Smooth muscle cell (in vitro differentiated cells): Measurements from ENCODE around the gene PABPN1L. TPM values are rescaled to one million over a fixed set of nuclear protein-coding genes. Genes with fewer than 3 reads are reported as not detected.

Source experiments
- DNase-seq: peaks from one replicate; lab custom pipeline; 2025; ENCODE audit not compliant: unreplicated experiment; lab: John Stamatoyannopoulos, UW
- H2AFZ ChIP-seq: fragments of 200-600 bp; sonication (generic); 2 replicates; pipeline ENCODE4 v1.6.0; 2016; ENCODE audit warnings: antibody characterized with exemption, low read depth, mild to moderate bottlenecking
- H3F3A ChIP-seq: fragments of 200-600 bp; sonication (generic); 2 replicates; pipeline ENCODE4 v1.6.0; 2017; ENCODE audit warnings: antibody characterized with exemption, low read depth
- H3K27ac ChIP-seq: fragments of 200-600 bp; sonication (generic); 2 replicates; pipeline ENCODE4 v1.5.1; 2016; ENCODE audit warnings: low read depth, mild to moderate bottlenecking
- H3K27me3 ChIP-seq: fragments of 200-600 bp; sonication (generic); 2 replicates; pipeline ENCODE4 v1.6.1; 2016; ENCODE audit warnings: low read depth, mild to moderate bottlenecking
- H3K36me3 ChIP-seq: fragments of 200-600 bp; sonication (generic); 2 replicates; pipeline ENCODE4 v1.5.1; 2016; ENCODE audit warnings: low read depth
- H3K4me1 ChIP-seq: fragments of 200-600 bp; sonication (generic); 2 replicates; pipeline ENCODE4 v1.5.1; 2016; ENCODE audit warnings: low read depth
- H3K4me2 ChIP-seq: fragments of 200-600 bp; sonication (generic); 2 replicates; pipeline ENCODE4 v1.6.0; 2016; ENCODE audit warnings: mild to moderate bottlenecking
- H3K4me3 ChIP-seq: fragments of 200-600 bp; sonication (generic); 2 replicates; pipeline ENCODE4 v1.5.1; 2016; ENCODE audit warnings: mild to moderate bottlenecking
- H3K79me2 ChIP-seq: fragments of 200-600 bp; sonication (generic); 2 replicates; pipeline ENCODE4 v1.6.0; 2016; ENCODE audit warnings: low read depth, mild to moderate bottlenecking
- H3K9ac ChIP-seq: fragments of 200-600 bp; sonication (generic); 2 replicates; pipeline ENCODE4 v1.6.0; 2016; ENCODE audit warnings: low read depth
- H3K9me3 ChIP-seq: fragments of 200-600 bp; sonication (generic); replicated peaks from 2 replicates; pipeline ENCODE4 v1.5.1; 2016; ENCODE audit warnings: low read depth
- H4K20me1 ChIP-seq: fragments of 200-600 bp; sonication (generic); 2 replicates; pipeline ENCODE4 v1.6.0; 2016; ENCODE audit warnings: low read depth
- WGBS: methylation state at CpG from one replicate; pipeline ENCODE4 v1.1.7; 2016; ENCODE audit warnings: low lambda C conversion rate; 5-methylcytosine and 5-hydroxymethylcytosine counted together
- polyA plus RNA-seq: library from polyadenylated mRNA; unstranded; fragments of >200 nt; fragmentation: Nextera tagmentation; extraction: Ambion mirVana; gene quantifications from 2 replicates; pipeline ENCODE4 v1.2.1, GENCODE V29; 2016
- total RNA-seq: library from RNA; depleted of rRNA; stranded (reverse); fragments of >200 nt; gene quantifications from 2 replicates; pipeline ENCODE4 v1.2.3, GENCODE V29; 2014
- TF ChIP-seq, protein P1 (sequence below): fragments of 200-600 bp; sonication (generic); IDR thresholded peaks from 2 replicates; pipeline ENCODE4 v1.5.1; 2017; ENCODE audit warnings: borderline replicate concordance, mild to moderate bottlenecking, antibody characterized with exemption; ENCODE audit not compliant: insufficient read depth, poor library complexity, severe bottlenecking

PABPN1L gene
- total and polyA plus RNA-seq, 2 experiments from 2014 or later = not detected

DNA sequence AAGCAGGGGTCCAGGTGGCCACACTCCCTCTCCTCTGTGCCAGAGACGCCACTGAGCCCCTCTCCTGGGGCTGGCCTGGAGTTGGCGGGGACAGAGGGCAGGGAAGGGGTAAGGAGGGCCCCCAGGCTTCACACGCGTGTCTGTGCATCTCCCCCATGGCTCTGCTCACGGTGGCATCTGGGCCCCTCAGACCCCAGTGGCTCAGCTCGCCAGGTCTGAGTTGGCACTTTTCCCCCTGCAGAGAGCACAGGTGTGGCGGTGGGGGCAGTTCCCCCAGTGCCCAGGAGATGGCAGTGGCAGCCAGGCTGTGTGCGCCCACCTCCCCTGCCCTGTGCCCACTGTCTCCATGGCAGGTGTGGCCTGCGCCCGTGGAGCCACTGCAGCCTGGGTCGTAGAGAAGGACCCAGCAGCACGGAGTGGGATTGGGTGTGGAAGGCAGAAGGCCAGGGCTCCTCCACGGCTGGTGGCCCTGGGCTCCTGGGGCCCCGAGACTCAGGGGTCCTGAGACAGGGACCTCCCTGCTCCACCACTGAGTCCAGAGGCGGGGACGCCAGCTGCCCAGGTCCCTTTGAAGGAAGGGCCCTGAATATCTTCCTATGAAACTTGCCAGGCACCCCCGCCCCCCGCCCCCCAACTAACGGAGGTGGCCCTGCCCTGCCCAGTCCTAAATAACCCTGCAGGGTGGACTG lies 50.4 kb downstream of the PABPN1L start:
- Histone ChIP-seq H3F3A (no peaks in the 10 kb centered on the region), H3K9me3 (no peaks in the 10 kb centered on the region), H3K27ac (no peak overlapping the region), H3K4me3 (no peak overlapping the region), H3K4me1 (peaks cover under 1% of the 10 kb centered on the region), H3K4me2 (no peak overlapping the region), H4K20me1 (peaks cover 2% of the 10 kb centered on the region), H3K36me3 (no peaks in the 10 kb centered on the region), H3K9ac (no peak overlapping the region), H3K79me2 (no peaks in the 10 kb centered on the region), H3K27me3 (no peaks in the 10 kb centered on the region), H2AFZ (no peak overlapping the region)
- TF ChIP-seq, protein P1, sequence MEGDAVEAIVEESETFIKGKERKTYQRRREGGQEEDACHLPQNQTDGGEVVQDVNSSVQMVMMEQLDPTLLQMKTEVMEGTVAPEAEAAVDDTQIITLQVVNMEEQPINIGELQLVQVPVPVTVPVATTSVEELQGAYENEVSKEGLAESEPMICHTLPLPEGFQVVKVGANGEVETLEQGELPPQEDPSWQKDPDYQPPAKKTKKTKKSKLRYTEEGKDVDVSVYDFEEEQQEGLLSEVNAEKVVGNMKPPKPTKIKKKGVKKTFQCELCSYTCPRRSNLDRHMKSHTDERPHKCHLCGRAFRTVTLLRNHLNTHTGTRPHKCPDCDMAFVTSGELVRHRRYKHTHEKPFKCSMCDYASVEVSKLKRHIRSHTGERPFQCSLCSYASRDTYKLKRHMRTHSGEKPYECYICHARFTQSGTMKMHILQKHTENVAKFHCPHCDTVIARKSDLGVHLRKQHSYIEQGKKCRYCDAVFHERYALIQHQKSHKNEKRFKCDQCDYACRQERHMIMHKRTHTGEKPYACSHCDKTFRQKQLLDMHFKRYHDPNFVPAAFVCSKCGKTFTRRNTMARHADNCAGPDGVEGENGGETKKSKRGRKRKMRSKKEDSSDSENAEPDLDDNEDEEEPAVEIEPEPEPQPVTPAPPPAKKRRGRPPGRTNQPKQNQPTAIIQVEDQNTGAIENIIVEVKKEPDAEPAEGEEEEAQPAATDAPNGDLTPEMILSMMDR = peak; percentile 49
- no peak for DNase-seq
- 79% methylated on average over 15 of the region's 19 CpGs for WGBS

DNA sequence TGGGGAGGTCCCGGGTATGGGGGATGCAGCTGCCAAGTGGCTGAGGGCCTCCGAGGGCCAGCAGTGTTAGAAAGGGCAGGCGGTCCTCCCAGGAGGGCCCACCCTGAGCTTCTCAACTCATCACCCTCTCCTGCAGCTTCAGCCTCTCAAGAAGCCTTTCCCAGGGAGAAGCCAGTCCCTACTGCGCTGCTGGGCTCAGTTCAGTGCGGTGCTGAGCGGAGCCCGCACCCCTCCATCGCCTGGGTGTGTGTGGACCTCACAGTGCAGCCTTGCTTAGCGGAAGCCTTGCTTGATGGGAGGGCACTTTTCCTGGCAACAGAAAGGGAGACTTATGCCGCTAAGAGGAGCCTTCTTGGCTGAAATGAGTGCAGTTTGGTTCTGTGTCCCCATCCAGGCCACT lies 51.2 kb downstream of the PABPN1L start:
- peaks cover 9% of the 10 kb centered on the region for H4K20me1 ChIP-seq
- H2AFZ ChIP-seq = no peak overlapping the region
- TF ChIP-seq, protein P1 = no peak
- H3K9ac ChIP-seq = no peak overlapping the region
- peaks cover 9% of the 10 kb centered on the region for H3K4me1 ChIP-seq
- no peak overlapping the region for H3K27ac ChIP-seq
- H3K4me3 ChIP-seq = no peak overlapping the region
- H3K4me2 ChIP-seq = no peak overlapping the region
- H3K27me3 ChIP-seq = no peaks in the 10 kb centered on the region
- no peaks in the 10 kb centered on the region for H3K9me3 ChIP-seq
- no peaks in the 10 kb centered on the region for H3K36me3 ChIP-seq
- H3F3A ChIP-seq = no peaks in the 10 kb centered on the region
- DNase-seq = no peak
- no peaks in the 10 kb centered on the region for H3K79me2 ChIP-seq
- 96% methylated on average over 10 of the region's 10 CpGs for WGBS

DNA sequence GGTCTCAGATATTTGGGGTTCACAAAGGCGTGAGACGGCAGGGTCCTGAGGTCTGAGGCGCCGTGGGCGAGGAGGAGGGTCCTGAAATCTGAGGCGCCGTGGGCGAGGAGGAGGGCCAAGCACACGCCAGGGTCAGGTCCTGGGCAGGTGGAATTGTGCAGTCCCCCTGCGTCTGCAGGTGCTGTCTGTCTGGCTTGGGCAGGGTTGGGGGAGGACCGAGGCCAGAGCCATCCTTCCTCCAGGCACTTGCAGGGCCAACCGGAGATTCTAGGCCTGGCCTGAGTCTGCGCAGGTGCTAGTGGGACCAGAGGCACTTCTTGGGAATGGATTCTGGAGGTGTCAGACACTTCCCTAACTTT lies 52.3 kb downstream of the PABPN1L start:
- H3K27me3 ChIP-seq = no peaks in the 10 kb centered on the region
- H3K4me2 ChIP-seq = no peak overlapping the region
- TF ChIP-seq, protein P1 = no peak
- H3K36me3 ChIP-seq = no peaks in the 10 kb centered on the region
- no peaks in the 10 kb centered on the region for H3K79me2 ChIP-seq
- peaks cover 9% of the 10 kb centered on the region for H4K20me1 ChIP-seq
- H3F3A ChIP-seq = no peaks in the 10 kb centered on the region
- 97% methylated on average over 13 of the region's 13 CpGs for WGBS
- H3K9me3 ChIP-seq = no peaks in the 10 kb centered on the region
- H2AFZ ChIP-seq = no peak overlapping the region
- DNase-seq = no peak
- H3K4me3 ChIP-seq = no peak overlapping the region
- H3K9ac ChIP-seq = no peak overlapping the region
- no peak overlapping the region for H3K27ac ChIP-seq
- peaks cover 10% of the 10 kb centered on the region for H3K4me1 ChIP-seq

Other genes with a start within 250 kb of the PABPN1L start
- gene IL17C, start 228.1 kb downstream of the PABPN1L start, total RNA-seq = not detected in 2 replicates
- gene IL17C, start 228.1 kb downstream of the PABPN1L start, polyA plus RNA-seq = not detected in 2 replicates
- gene CYBA, start 215.6 kb downstream of the PABPN1L start, total RNA-seq = 158 and 181 TPM in 2 replicates
- gene CYBA, start 215.6 kb downstream of the PABPN1L start, polyA plus RNA-seq = 388 and 490 TPM in 2 replicates
- 25.7 and 46.1 TPM in 2 replicates for gene MVD, start 203.6 kb downstream of the PABPN1L start, total RNA-seq
- gene MVD, start 203.6 kb downstream of the PABPN1L start, polyA plus RNA-seq = 85.9 and 113 TPM in 2 replicates
- 0.22 and 0.81 TPM in 2 replicates for gene SNAI3, start 180.2 kb downstream of the PABPN1L start, total RNA-seq
- gene SNAI3, start 180.2 kb downstream of the PABPN1L start, polyA plus RNA-seq = 1.4 and 3.3 TPM in 2 replicates
- gene RNF166, start 160.3 kb downstream of the PABPN1L start, total RNA-seq = 6.5 and 10.1 TPM in 2 replicates
- gene RNF166, start 160.3 kb downstream of the PABPN1L start, polyA plus RNA-seq = 16.2 and 17.3 TPM in 2 replicates
- 5.8 and 6.6 TPM in 2 replicates for gene CTU2, start 160.2 kb downstream of the PABPN1L start, total RNA-seq
- 16.4 and 21.3 TPM in 2 replicates for gene CTU2, start 160.2 kb downstream of the PABPN1L start, polyA plus RNA-seq
- gene PIEZO1, start 81.4 kb downstream of the PABPN1L start, total RNA-seq = 59.2 and 62.1 TPM in 2 replicates
- gene PIEZO1, start 81.4 kb downstream of the PABPN1L start, polyA plus RNA-seq = 70.9 and 107 TPM in 2 replicates
- gene CDT1, start 62.9 kb downstream of the PABPN1L start, total RNA-seq = 2.1 and 5.3 TPM in 2 replicates
- gene CDT1, start 62.9 kb downstream of the PABPN1L start, polyA plus RNA-seq = 9.0 and 13.3 TPM in 2 replicates
- 72.5 and 143 TPM in 2 replicates for gene APRT, start 54.7 kb downstream of the PABPN1L start, total RNA-seq
- gene APRT, start 54.7 kb downstream of the PABPN1L start, polyA plus RNA-seq = 200 and 216 TPM in 2 replicates
- 13.4 and 20.8 TPM in 2 replicates for gene GALNS, start 9.7 kb downstream of the PABPN1L start, total RNA-seq
- gene GALNS, start 9.7 kb downstream of the PABPN1L start, polyA plus RNA-seq = 19.5 and 21.3 TPM in 2 replicates
- gene TRAPPC2L, start 9.5 kb downstream of the PABPN1L start, total RNA-seq = 17.9 and 36.3 TPM in 2 replicates
- gene TRAPPC2L, start 9.5 kb downstream of the PABPN1L start, polyA plus RNA-seq = 125 and 130 TPM in 2 replicates
- 0.45 TPM in 1 of 2 replicates, not detected in the other for gene CBFA2T3, start 110.5 kb upstream of the PABPN1L start, total RNA-seq
- 0.25 and 0.87 TPM in 2 replicates for gene CBFA2T3, start 110.5 kb upstream of the PABPN1L start, polyA plus RNA-seq
- gene ACSF3, start 227.2 kb upstream of the PABPN1L start, total RNA-seq = 13.6 and 15.1 TPM in 2 replicates
- 13.6 and 15.5 TPM in 2 replicates for gene ACSF3, start 227.2 kb upstream of the PABPN1L start, polyA plus RNA-seq